Hepatocyte (in vitro differentiated cells): Measurements from ENCODE around the gene SZRD1. TPM values are rescaled to one million over a fixed set of nuclear protein-coding genes. Genes with fewer than 3 reads are reported as not detected.

Source experiments
- DNase-seq: peaks from one replicate; pipeline ENCODE4 v3.0.0-alpha.2; 2016; ENCODE audit warnings: low spot score
- H2AFZ ChIP-seq: fragments of 200-600 bp; sonication (generic); 2 replicates; pipeline ENCODE4 v1.6.0; 2016; ENCODE audit warnings: antibody characterized with exemption, mild to moderate bottlenecking
- H3K27ac ChIP-seq: fragments of 200-600 bp; sonication (generic); 2 replicates; pipeline ENCODE4 v1.5.1; 2016; ENCODE audit warnings: mild to moderate bottlenecking
- H3K27me3 ChIP-seq: fragments of 200-600 bp; sonication (generic); 2 replicates; pipeline ENCODE4 v1.6.1; 2016
- H3K36me3 ChIP-seq: fragments of 200-600 bp; sonication (generic); replicated peaks from 2 replicates; pipeline ENCODE4 v1.5.1; 2016; ENCODE audit warnings: low read depth; ENCODE audit not compliant: insufficient read depth
- H3K4me1 ChIP-seq: fragments of 200-600 bp; sonication (generic); 2 replicates; pipeline ENCODE4 v1.5.1; 2016; ENCODE audit warnings: mild to moderate bottlenecking, moderate library complexity; ENCODE audit not compliant: insufficient read depth
- H3K4me2 ChIP-seq: fragments of 200-600 bp; sonication (generic); 2 replicates; pipeline ENCODE4 v1.6.0; 2016
- H3K4me3 ChIP-seq: fragments of 200-600 bp; sonication (generic); 2 replicates; pipeline ENCODE4 v1.5.1; 2016; ENCODE audit warnings: mild to moderate bottlenecking
- H3K79me2 ChIP-seq: fragments of 200-600 bp; sonication (generic); 2 replicates; pipeline ENCODE4 v1.6.0; 2017; ENCODE audit warnings: mild to moderate bottlenecking
- H3K9me2 ChIP-seq: fragments of 200-600 bp; sonication (generic); replicated peaks from 2 replicates; pipeline ENCODE4 v1.6.0; 2017; ENCODE audit warnings: mild to moderate bottlenecking; ENCODE audit not compliant: insufficient read depth
- H3K9me3 ChIP-seq: fragments of 200-600 bp; sonication (generic); 2 replicates; pipeline ENCODE4 v1.5.1; 2016; ENCODE audit warnings: low read depth, mild to moderate bottlenecking
- H4K20me1 ChIP-seq: fragments of 200-600 bp; sonication (generic); 2 replicates; pipeline ENCODE4 v1.6.0; 2016; ENCODE audit warnings: mild to moderate bottlenecking; ENCODE audit not compliant: insufficient read depth, poor library complexity, severe bottlenecking
- EZH2 ChIP-seq: fragments of 200-600 bp; sonication (generic); IDR thresholded peaks from 2 replicates; pipeline ENCODE4 v1.6.1; 2016; ENCODE audit warnings: antibody characterized with exemption, mild to moderate bottlenecking, borderline replicate concordance
- EZH2phosphoT487 ChIP-seq: fragments of 200-600 bp; sonication (generic); IDR thresholded peaks from one replicate; pipeline ENCODE4 v1.6.1; 2018; ENCODE audit warnings: antibody characterized with exemption, mild to moderate bottlenecking, low read depth, moderate library complexity; ENCODE audit not compliant: unreplicated experiment, severe bottlenecking
- WGBS: methylation state at CpG from one replicate; pipeline ENCODE4 v1.1.6; 2016; ENCODE audit warnings: low lambda C conversion rate; ENCODE audit errors: missing lambda C conversion rate; 5-methylcytosine and 5-hydroxymethylcytosine counted together
- polyA plus RNA-seq: library from polyadenylated mRNA; unstranded; fragments of >200 nt; fragmentation: Nextera tagmentation; extraction: Ambion mirVana; gene quantifications from 2 replicates; pipeline ENCODE4 v1.2.1, GENCODE V29; 2016
- total RNA-seq: library from RNA; depleted of rRNA; stranded (reverse); fragments of >200 nt; gene quantifications from 2 replicates; pipeline ENCODE4 v1.2.3, GENCODE V29; 2014
- TF ChIP-seq, protein P1 (sequence below): fragments of 200-600 bp; sonication (generic); IDR thresholded peaks from 2 replicates; pipeline ENCODE4 v1.5.1; 2016; ENCODE audit warnings: antibody characterized with exemption, mild to moderate bottlenecking; ENCODE audit not compliant: poor library complexity

SZRD1 gene
- total and polyA plus RNA-seq, 2 experiments from 2014 or later, result 63.0 to 72.1 TPM

- no peak overlapping the region for H3K4me2 ChIP-seq
- H2AFZ ChIP-seq, result no peak overlapping the region
- H3K9me3 ChIP-seq, result no peaks in the 10 kb centered on the region
- 97% methylated on average over 4 of the region's 4 CpGs for WGBS
- H3K9me2 ChIP-seq, result no peaks in the 10 kb centered on the region
- no peak overlapping the region for H3K4me3 ChIP-seq
- no peak for DNase-seq
- H3K4me1 ChIP-seq, result peaks cover 7% of the 10 kb centered on the region
- no peaks in the 10 kb centered on the region for H3K36me3 ChIP-seq
- peaks cover 98% of the 10 kb centered on the region for H4K20me1 ChIP-seq
- no peak overlapping the region for H3K27ac ChIP-seq
- no peaks in the 10 kb centered on the region for H3K27me3 ChIP-seq
- TF ChIP-seq EZH2phosphoT487 (no peak), EZH2 (no peak)
- TF ChIP-seq, protein P1, sequence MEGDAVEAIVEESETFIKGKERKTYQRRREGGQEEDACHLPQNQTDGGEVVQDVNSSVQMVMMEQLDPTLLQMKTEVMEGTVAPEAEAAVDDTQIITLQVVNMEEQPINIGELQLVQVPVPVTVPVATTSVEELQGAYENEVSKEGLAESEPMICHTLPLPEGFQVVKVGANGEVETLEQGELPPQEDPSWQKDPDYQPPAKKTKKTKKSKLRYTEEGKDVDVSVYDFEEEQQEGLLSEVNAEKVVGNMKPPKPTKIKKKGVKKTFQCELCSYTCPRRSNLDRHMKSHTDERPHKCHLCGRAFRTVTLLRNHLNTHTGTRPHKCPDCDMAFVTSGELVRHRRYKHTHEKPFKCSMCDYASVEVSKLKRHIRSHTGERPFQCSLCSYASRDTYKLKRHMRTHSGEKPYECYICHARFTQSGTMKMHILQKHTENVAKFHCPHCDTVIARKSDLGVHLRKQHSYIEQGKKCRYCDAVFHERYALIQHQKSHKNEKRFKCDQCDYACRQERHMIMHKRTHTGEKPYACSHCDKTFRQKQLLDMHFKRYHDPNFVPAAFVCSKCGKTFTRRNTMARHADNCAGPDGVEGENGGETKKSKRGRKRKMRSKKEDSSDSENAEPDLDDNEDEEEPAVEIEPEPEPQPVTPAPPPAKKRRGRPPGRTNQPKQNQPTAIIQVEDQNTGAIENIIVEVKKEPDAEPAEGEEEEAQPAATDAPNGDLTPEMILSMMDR, result no peak
- peaks cover 100% of the 10 kb centered on the region for H3K79me2 ChIP-seq
Measured at GRCh38 chr1:16380868-16381267, 13.8 kb downstream of the SZRD1 start.

- Histone ChIP-seq H3K27ac (no peak overlapping the region), H3K27me3 (no peaks in the 10 kb centered on the region), H3K9me2 (no peaks in the 10 kb centered on the region), H4K20me1 (peaks cover 98% of the 10 kb centered on the region), H3K36me3 (no peaks in the 10 kb centered on the region), H3K9me3 (no peaks in the 10 kb centered on the region), H3K4me3 (no peak overlapping the region), H3K4me2 (no peak overlapping the region), H3K4me1 (peaks cover 10% of the 10 kb centered on the region), H3K79me2 (peaks cover 100% of the 10 kb centered on the region), H2AFZ (no peak overlapping the region)
- 95% methylated on average over 5 of the region's 5 CpGs for WGBS
- no peak for DNase-seq
- no peak for TF ChIP-seq EZH2phosphoT487
- no peak for TF ChIP-seq EZH2
- TF ChIP-seq, protein P1, result no peak
Measured at GRCh38 chr1:16383888-16384287, 16.8 kb downstream of the SZRD1 start.

GRCh38 chr1:16385659-16386453, 18.8 kb downstream of the SZRD1 start:
- TF ChIP-seq, protein P1, result no peak
- TF ChIP-seq EZH2 (no peak), EZH2phosphoT487 (no peak)
- Histone ChIP-seq H3K79me2 (peaks cover 100% of the 10 kb centered on the region), H3K9me2 (no peaks in the 10 kb centered on the region), H4K20me1 (peaks cover 98% of the 10 kb centered on the region), H3K27ac (no peak overlapping the region), H3K36me3 (no peaks in the 10 kb centered on the region), H3K4me1 (peaks cover 10% of the 10 kb centered on the region), H3K4me3 (no peak overlapping the region), H2AFZ (no peak overlapping the region), H3K27me3 (no peaks in the 10 kb centered on the region), H3K9me3 (no peaks in the 10 kb centered on the region), H3K4me2 (no peak overlapping the region)
- DNase-seq, result no peak
- WGBS, result 96% methylated on average over 9 of the region's 9 CpGs
